HL-60/S4 (cell line): ENCODE data around the gene OR14I1.

ENCODE experiments used
- in situ Hi-C: fragments of 300-500 bp; cut with MboI; formaldehyde crosslinking; loops from 2 replicates; pipeline ENCODE4 v1.14.3; 2022; ENCODE audit warnings: low sequenced_read_pairs

The OR14I1 gene

DNA sequence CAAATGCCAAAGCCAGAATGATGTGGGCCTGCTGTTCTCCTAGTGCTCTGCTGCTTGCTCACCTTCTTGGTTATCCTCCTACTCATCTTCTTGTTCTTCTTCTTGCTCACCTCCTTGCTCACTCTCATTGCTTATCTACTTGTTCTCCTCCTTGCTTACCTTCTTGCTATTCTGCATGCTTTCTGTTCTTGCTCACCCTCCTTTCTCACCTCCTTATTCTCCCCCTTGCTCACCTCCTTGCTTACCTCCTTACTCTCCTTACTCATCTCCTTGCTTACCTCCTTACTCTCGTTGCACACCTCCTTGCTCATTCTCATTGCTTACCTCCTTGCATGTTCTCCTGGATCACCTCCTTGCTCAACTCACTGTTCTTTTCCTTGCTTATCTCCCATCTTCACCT is at the start of gene OR14I1:
Gene OR14I1 (minus strand): TSS at position 53 of the 400 bp plus-strand sequence.
- in situ Hi-C loops = no loop called here

DNA sequence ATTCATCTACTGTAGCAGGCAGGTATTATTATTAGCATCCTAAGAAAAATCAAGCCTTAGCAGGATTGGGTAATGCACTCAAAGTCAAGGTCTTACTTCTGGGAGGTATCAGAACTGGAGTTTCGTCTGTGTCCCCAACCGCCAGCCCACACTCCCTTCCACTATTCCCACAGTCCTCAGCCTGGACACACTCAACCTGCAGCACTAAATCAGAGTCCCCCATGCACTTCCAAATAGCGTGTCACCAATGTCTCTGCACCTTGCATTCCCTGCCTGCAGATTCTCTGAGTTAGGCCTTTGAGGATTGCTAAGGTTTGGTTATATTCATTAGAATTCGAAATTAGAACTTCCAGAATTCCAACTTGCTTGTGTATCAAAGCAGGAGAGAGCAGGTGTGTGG is 49.1 kb upstream of the OR14I1 start:
- in situ Hi-C loops = no loop called here

DNA sequence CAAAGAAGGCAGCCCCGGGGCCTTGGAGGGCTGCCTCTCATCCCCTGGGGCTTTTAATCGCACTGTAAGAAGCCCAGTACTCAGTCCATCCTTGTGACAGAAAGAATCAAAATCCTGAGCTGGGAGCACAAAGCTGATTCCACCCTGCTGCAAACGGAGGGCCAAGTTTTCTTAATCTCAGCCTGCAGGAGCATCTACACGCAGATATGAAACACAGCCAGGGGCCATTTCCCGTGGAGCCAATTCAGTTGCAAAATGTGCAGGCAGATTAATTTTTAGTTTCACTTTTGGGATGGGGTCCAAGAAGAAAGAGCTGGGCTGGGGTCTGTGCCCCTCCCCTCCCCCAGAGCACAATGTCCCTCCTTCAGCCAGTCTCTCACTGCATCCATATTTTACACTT is 48.6 kb upstream of the OR14I1 start:
- in situ Hi-C loops = no loop called here

DNA sequence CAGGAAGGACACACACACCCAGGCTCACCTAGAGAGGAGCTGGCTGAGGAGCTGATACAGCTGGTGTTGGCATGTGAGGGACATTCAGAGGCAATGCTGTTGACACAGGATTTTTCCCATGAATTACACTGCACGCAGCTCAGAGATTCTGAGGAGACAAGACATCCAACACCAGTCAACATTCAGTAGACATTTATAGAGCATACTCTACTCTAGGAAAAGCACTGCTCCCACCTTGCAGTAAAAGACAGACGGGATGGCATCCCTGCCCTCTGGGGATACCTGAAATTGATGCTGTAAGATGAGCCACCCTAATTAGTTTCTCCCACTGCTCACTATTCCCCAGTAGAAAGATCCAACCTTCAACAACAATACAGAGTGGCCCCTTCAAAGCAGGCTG is 47.9 kb upstream of the OR14I1 start:
- in situ Hi-C loops = no loop called here

DNA sequence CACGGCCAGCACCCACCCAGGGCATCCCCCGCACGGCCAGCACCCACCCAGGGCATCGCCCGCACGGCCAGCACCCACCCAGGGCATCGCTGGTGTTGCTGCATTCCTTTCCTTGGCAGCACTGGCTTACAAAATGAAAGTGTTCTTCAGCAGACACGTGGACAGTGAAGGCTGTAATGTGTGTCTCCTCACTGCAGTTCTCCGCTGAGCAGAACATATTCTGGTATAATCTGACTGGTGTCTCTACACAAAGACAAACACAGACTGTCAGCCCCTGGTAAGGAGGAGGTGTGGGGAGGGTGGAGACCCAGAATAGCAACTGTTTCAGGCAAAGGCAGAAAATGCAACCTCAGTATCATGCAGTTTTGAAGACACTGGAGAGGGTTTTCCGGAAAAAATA is 45.6 kb upstream of the OR14I1 start:
- in situ Hi-C loops = no loop called here

DNA sequence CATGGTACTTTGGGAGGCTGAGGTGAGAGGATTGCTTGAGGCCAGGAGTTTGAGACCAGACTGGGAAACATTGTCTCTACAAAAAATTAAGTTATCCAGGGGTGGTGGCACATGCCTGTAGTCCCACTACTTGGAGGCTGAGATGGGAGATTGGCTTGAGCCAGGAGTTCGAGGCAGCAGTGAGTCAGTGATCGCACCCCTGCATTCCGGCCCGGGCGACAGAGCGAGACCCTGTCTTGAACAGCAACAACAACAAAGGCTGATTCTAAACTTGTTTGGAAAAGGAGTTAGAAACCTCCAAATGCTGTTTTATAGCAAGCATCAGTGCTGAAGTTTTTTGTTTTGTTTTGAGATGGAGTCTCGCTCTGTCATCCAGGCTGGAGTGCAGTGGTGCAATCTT is 38.3 kb upstream of the OR14I1 start:
- in situ Hi-C loops = no loop called here

DNA sequence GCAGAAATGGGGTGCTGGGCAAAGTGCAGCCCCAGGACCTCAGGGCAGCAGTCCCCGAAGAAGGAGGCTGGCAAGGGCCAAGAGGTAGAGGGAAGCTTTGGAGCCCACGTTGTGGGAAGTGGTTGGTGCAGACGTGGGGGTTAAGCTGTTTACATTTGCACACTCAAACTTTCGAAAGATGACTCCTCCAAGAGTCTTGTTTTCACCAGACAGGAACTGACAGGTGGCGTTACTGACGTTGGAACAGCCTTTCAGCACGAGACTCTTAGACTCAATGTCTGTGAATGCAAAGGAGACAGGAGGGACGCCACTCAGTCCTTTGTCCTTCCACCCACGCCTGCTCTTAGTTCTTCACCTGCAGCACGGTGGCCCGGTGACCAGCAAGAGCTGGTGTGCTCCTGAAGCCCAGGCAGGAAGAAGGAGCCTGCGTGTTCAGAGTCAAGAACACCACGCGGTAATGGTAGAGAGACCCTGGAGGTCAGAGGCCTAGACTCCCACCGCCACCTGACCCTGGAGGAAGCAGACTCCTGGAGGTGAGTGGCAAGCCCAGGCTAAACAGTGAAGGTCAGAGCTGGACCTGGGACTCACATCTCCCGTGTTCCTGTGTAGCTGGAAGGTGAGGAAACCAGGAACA is 37.1 kb upstream of the OR14I1 start:
- in situ Hi-C loops = no loop called here

DNA sequence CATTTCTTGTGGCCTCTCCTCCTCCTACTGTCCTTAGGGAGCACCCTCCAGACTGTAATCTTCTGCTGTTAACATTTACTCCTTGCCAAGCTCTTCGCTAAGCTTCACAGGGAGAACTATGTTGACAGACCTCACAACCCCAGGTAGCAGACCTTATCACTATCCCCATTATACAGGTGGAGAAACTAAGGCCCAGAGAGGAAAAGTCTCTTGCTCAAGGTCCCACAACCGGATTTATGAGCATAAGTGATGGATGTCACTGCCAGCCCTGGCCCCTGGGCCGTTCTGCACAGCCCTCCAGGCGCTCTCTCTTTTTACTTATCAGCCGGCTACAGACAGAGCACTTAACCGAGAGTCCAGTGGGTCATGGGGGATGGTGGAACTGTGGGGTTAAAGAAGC is 34.9 kb upstream of the OR14I1 start:
- in situ Hi-C loops = no loop called here

DNA sequence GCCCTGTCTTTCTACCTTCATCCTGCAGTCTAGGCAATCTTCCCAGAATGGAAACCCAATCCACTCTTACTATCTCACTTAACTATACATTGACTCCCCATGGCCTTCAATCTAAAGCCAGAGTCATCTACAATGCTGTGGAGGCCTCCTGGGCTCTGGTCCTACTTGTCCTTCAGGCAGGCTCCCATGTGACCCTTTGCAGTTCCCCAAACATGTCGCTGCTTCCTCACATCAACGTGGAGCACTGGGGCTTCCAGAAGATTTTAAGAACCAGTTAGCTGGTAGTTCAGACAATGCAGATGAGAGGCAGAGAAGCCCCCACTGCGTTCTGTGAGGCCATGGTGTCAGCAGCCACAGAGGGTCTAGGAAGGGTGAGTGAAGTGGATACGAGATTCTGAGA is 34.4 kb upstream of the OR14I1 start:
- in situ Hi-C loops = no loop called here

DNA sequence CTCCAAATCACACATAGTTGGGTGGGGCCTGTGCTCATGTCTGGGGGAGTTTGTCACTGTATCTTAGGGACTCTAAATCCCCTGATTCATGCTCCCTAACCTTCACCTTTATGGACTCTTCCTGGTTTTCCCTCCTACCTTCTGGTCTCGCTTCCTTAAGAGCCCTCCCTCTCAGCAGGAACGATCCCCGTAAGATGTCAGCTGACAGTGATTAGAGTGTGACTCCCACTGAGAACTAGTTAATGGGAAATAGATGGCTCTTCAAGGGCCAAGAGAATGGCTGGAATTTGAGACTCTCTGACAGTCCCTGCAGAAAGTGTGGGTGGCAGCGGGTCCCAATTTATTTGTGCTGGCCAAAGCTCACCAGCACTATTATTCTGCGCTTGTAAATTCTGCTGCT is 31.0 kb upstream of the OR14I1 start:
- in situ Hi-C loops = no loop called here

DNA sequence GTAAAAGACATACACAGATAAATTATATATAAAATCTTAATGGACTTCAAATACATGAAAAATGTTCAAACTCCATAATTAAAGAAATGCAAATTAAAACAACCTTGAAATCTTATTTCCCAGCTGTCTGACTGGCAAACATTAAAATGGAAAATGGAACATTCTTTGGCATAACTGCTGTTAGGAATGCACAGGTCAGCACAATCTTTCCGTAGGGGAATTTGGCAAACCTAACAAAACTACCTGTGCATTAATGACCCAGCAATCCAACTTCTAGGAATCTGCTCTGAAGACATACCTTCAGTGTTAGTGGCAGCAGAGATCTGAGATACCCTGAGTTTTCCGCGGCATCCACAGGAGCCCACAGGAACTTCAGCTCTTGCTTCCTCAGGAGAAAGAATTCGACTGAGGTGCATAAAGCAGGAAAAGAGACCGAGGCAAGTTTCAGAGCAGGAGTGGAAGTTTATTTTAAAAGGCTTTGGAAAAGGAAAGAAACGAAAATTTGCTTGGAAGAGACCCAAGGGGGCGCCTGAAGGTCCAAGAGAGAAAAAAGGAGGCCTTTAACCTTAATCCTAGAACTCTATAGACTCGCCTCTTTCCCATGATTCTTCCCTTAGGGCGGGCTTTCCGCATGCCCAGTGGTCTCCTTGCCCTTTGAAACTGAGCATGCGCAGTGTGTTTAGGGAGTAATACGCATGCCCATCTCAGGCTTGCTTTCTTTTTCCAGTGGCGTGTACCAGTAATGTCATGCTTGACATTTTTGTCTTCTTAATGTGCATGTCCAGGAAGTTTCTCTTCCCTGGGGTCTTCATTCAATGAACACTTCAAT is 28.2 kb upstream of the OR14I1 start:
- in situ Hi-C loops = no loop called here

DNA sequence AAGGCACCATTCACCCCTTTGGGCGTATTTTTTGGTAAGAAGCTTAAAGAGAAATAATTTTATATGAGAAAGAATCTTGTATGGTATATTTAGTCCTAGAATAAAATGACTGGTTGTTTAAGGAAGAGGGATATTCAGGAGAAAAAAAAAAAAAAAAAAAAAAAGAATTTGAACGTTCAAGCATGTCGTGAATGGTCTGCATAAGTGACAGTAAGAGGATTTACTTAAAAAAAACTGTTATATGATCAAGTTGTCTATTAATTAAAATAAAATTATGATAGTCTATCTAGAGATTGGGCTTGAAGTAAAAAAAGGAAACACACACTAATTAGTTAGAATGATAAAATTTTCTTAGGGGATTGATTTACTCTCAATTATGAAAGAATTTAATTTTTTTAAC is 11.7 kb upstream of the OR14I1 start:
- in situ Hi-C loops = no loop called here

DNA sequence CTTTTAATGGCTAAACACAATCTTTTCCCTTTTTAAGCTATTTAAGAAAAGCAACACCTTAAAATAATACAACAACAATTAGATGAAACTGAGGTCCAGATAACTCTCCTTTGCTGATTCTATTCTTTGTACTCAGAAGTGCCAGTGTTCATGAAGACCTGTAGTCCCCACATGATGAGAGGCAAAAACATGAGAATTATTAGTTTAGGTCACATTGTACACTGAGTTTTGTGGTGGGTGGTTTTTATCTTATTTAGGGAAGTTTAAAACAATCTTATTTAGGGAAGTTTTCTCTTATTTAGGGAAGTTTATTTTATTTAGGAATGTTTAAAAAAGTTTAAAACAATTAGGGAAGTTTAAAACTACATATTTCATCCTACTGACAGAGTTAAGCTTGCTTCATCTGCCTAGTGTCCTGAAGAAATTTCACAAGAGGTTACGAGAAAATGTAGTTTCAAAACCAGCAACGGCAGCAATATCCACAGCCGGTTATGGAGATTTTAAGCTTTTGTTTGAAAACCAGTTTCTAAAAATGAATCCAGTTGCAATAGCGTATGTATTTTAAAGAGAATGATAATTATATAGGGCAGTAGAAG is 7.8 kb upstream of the OR14I1 start:
- in situ Hi-C loops = no loop called here

DNA sequence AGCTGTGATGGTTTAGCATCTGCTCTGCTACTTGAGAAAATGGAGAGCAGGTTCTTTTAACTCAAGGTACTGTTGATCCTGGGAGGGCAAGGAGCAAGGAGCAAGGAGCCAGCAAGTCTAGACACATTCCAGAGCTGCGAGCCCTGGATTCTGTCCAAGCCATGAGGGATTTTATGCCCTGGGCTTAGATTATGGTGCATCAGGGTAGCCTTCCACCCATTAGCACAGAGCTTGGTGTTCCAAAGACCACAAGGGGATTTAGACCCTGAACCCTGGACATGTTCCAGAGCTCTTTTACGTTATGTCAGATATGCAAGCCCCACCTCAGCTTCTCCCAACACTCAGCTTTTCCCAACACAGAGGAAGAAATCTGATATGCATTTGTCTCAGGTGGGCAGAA is 2.0 kb upstream of the OR14I1 start:
- in situ Hi-C loops = no loop called here

DNA sequence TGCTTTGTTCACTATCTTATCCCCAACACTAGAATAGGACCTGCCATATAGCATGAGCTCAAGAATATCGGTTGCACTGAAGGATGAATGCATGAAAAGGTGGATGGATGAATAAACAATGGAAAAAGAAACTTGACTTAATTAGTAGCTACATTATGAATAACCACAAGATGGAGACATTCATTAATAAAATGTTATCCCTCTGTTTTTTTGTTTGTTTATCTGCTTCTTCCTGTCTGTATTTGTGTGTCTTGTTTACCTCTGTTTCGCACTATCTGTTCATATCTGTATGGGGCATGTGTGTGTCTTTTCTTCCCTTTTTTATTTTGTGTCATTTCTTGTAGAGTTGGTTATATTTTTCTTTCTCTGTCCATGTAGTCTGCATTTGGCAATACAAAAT is 1.1 kb upstream of the OR14I1 start:
- in situ Hi-C loops = no loop called here

DNA sequence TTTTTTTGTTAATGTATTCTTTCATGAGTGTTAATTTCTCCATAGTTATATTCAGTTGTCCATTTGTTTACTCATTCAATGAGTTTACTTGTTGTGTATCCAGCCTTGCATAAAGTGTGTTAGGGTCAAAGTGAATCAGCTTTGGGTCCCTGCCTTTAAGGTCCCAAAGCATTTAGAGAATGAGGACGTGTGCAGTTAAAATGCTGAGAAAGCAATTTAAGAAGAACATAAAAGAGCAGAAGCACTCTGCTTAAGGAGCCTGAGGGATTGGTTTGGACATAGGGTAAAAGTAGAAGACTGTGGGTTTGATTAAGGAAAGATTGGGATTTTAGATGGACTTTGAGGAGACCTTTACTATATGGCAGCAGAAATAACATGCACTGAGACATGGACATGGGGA is 3.5 kb downstream of the OR14I1 start:
- in situ Hi-C loops = no loop called here

DNA sequence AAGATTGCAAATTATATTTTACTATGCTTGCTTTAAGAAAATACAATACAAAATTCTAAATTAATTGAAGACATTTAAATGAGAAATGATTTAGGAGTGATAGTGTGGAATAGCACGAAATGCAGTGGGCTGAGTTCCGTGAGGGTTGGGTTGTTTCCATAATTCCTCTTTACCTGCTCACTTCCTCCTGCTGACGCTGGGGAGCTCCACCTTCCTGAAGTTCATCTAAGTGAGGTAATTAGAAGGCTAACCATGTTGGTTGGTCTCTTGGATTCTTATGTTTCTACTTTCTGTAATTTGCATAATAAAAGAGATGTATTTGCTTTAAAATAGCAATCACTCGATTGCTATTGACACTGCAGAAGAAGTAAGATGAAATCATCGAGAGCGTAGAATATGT is 4.7 kb downstream of the OR14I1 start:
- in situ Hi-C loops = no loop called here

DNA sequence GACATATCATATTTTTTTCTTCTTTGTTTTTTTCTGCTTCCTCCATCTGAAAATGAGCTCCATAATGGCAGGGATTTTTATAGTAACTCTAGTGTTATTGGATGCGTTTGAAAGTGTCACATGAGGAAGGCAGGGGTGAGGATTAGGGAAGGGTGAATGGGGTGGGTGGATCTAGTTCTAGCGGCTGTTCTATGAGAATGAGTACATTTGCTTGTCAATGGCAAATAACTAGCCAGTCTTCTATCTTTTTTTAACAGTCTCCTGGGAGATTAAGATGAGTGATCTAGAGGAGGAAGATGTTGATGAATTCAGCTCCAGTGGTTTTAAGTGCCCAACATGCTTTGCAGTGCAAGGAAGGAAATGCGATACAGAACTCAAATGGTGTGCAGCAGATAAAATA is 5.8 kb downstream of the OR14I1 start:
- in situ Hi-C loops = no loop called here

DNA sequence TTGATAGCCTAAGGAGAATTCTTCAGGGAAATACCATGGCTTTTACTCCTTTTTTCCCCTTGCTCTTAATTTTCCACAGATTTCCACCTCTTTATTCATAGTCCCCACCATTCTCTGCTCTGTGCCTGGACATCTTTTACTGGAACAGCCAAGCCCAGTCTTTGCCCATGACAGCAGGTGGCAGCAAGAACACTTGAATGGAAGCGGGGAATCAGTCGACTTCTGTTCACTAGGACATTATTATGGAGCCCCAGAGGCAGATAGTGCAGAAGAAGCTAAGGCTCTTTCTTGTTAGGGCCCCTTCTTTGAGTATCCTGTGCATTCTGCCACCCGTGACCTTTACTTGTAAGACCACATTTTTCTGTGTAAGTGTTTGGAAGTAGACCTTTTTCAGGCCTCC is 6.3 kb downstream of the OR14I1 start:
- in situ Hi-C loops = no loop called here

DNA sequence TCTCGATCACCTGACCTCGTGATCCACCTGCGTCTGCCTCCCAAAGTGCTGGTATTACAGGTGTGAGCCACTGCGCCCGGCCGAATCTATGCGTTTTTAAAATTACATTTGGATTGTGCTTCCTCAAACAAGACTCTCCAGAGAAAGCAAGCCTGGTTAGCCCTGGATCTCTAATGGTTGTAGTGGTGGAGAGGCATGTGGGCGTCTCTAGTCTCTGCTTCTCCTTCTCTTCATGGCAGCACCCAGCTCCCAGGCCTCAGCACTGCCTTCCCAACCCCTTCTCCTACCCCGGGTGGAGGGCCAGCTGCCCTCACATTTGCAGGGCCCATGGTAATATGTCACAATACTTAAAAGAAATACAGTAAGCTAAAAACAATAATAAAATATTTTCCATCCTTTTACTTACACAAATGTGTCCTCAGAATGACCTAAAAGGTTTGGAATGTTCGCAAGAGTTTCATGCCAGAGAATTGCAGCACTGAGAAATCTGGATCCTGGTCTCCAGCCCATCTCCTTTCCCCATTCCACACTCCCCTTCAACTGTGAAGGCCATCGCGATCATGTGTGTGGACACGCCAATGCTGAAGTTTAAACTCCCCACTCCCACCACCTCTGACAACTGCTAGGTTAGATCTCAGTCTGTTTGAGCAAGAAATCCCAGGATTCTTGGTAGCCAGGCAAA is 7.0 kb downstream of the OR14I1 start:
- in situ Hi-C loops = no loop called here

DNA sequence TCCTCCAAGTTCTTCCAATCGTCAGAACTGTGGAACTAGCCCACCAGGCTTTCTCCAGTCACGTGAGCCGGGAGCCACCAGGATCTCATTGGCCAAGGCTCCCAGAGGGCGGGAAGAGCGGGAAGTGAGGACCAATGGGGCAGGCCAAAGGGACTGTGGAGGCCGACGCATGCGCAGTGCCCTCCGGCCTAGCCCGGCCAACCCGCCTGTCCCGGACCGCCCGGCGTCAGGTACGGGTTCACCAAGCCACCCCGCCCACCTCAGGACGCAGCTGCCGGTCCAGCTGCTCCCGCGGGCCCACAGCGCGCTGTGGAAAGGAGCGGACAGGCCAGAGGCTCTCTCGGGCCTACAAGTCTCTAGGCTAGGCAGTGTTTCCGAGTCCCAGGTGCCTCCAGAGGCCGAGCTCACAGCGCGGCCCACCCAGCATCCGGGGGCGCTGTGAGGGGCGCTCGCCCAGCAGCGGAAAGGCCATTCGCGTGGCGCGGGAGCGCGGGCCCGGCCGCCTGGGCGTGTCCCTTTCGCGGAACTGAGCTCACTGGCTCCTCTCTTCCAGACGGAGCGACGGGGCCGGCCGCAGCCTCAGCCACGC is 10.9 kb downstream of the OR14I1 start:
- in situ Hi-C loops = no loop called here
